ENCODE data around the gene UBIAD1. TPM values are rescaled to one million over a fixed set of nuclear protein-coding genes. Genes with fewer than 3 reads are reported as not detected.

Gene UBIAD1
- total RNA-seq, 3 donors from 2014 or later (not counting 1 experiment from before 2014, with no cell fraction given): 21.2 to 22.1 (median 21.7) TPM

- Mint-ChIP-seq H3K27me3 (ENCODE audit: low read depth in 2 of 2) (no peaks in the 10 kb centered on the region), H3K4me1 (peaks cover 15 to 38% of the 10 kb centered on the region in 2 donors), H3K4me3 (no peak overlapping the region), H3K36me3 (no peaks in the 10 kb centered on the region), H3K9me3 (no peaks in the 10 kb centered on the region), H3K27ac (peak overlapping the region in 1 of 2 donors; percentile 54)
- Histone ChIP-seq H3K27me3 (ENCODE audit: control insufficient read depth, insufficient read depth, low read length) (no peaks in the 10 kb centered on the region), H3K36me3 (ENCODE audit: control insufficient read depth, insufficient read depth, low read length) (peaks cover 30% of the 10 kb centered on the region), H3K9me3 (ENCODE audit: control insufficient read depth, insufficient read depth, low read length) (no peaks in the 10 kb centered on the region), H3K4me3 (ENCODE audit: low read length) (no peak overlapping the region), H3K27ac (ENCODE audit: low read length) (no peak overlapping the region), H3K4me1 (ENCODE audit: control insufficient read depth, insufficient read depth, low read length) (peaks cover 10% of the 10 kb centered on the region)
- intact Hi-C loops (cut with micrococcal nuclease): no loop called here
- no peak for DNase-seq
- ATAC-seq: no peak
- no peak for TF ChIP-seq CTCF (IDR thresholded peaks at IDR 0.05)
- 87% methylated on average over 6 of the region's 6 CpGs for WGBS (ENCODE audit: insufficient coverage)
Observed at GRCh38 chr1:11284784-11285183, 11.8 kb downstream of the UBIAD1 start.

- Mint-ChIP-seq H3K27ac (no peak overlapping the region), H3K9me3 (no peaks in the 10 kb centered on the region), H3K36me3 (no peaks in the 10 kb centered on the region), H3K27me3 (ENCODE audit: low read depth in 2 of 2) (no peaks in the 10 kb centered on the region), H3K4me3 (no peak overlapping the region), H3K4me1 (peaks cover 7 to 26% of the 10 kb centered on the region in 2 donors)
- no peak for TF ChIP-seq CTCF (IDR thresholded peaks at IDR 0.05)
- H3K4me1 ChIP-seq (ENCODE audit: control insufficient read depth, insufficient read depth, low read length): peaks cover 2% of the 10 kb centered on the region
- H3K4me3 ChIP-seq (ENCODE audit: low read length): no peak overlapping the region
- WGBS (ENCODE audit: insufficient coverage): 91% methylated on average over 6 of the region's 7 CpGs
- no peak for DNase-seq
- no peak for ATAC-seq
- no peak overlapping the region for H3K27ac ChIP-seq (ENCODE audit: low read length)
- intact Hi-C loops (cut with micrococcal nuclease): no loop called here
- no peaks in the 10 kb centered on the region for H3K9me3 ChIP-seq (ENCODE audit: control insufficient read depth, insufficient read depth, low read length)
- H3K36me3 ChIP-seq (ENCODE audit: control insufficient read depth, insufficient read depth, low read length): peaks cover 32% of the 10 kb centered on the region
- H3K27me3 ChIP-seq (ENCODE audit: control insufficient read depth, insufficient read depth, low read length): no peaks in the 10 kb centered on the region
Observed at GRCh38 chr1:11285883-11286734, 13.1 kb downstream of the UBIAD1 start.

- no peaks in the 10 kb centered on the region for H3K9me3 Mint-ChIP-seq
- DNase-seq: no peak
- no peaks in the 10 kb centered on the region for H3K36me3 Mint-ChIP-seq
- no peaks in the 10 kb centered on the region for H3K4me1 ChIP-seq (ENCODE audit: control insufficient read depth, insufficient read depth, low read length)
- no peak overlapping the region for H3K4me3 Mint-ChIP-seq
- TF ChIP-seq CTCF (IDR thresholded peaks at IDR 0.05): no peak
- no peaks in the 10 kb centered on the region for H3K27me3 ChIP-seq (ENCODE audit: control insufficient read depth, insufficient read depth, low read length)
- no peaks in the 10 kb centered on the region for H3K9me3 ChIP-seq (ENCODE audit: control insufficient read depth, insufficient read depth, low read length)
- no peak for ATAC-seq
- H3K27ac ChIP-seq (ENCODE audit: low read length): no peak overlapping the region
- 93% methylated on average over 3 of the region's 3 CpGs for WGBS (ENCODE audit: insufficient coverage)
- H3K4me1 Mint-ChIP-seq: peaks cover 0 to 18% of the 10 kb centered on the region in 2 donors
- intact Hi-C loops (cut with micrococcal nuclease): no loop called here
- no peak overlapping the region for H3K27ac Mint-ChIP-seq
- no peaks in the 10 kb centered on the region for H3K27me3 Mint-ChIP-seq (ENCODE audit: low read depth in 2 of 2)
- peaks cover 32% of the 10 kb centered on the region for H3K36me3 ChIP-seq (ENCODE audit: control insufficient read depth, insufficient read depth, low read length)
- H3K4me3 ChIP-seq (ENCODE audit: low read length): no peak overlapping the region
Observed at GRCh38 chr1:11286735-11287410, 13.9 kb downstream of the UBIAD1 start.

Data from natural killer cell (primary cell).